H1 (cell line): ENCODE data around the gene XRN2. TPM values are rescaled to one million over a fixed set of nuclear protein-coding genes. Genes with fewer than 3 reads are reported as not detected.

ENCODE experiments used
- CTCF ChIA-PET: fragments of 300-600 bp; sonication (Branson Sonifier 250); formaldehyde crosslinking; loops from one replicate; lab custom pipeline; 2021; ENCODE audit not compliant: partially characterized antibody; lab: Charles Lee
- POLR2A ChIA-PET: fragments of 300-600 bp; sonication (Branson Sonifier 250); formaldehyde crosslinking; loops from one replicate; lab custom pipeline; 2021; ENCODE audit warnings: inconsistent platforms; ENCODE audit not compliant: partially characterized antibody; lab: Charles Lee
- DNase-seq, 2 experiments: peaks; one replicate each; pipeline versions ENCODE4 v3.0.0 to v3.0.0-alpha.2; 2010 to 2022; ENCODE audit warnings: low spot score in 2 of 2, low read depth in 1 of 2, mixed read lengths in 1 of 2
- FAIRE-seq: peaks from 2 replicates; lab custom pipeline; 2011; peaks lifted over from hg19 to GRCh38; lab: Jason Lieb, UNC
- H2AFZ ChIP-seq: 2 replicates; pipeline ENCODE4 v1.8.1; 2012; ENCODE audit warnings: low read length, inconsistent platforms
- H2AK5ac ChIP-seq: 2 replicates; pipeline ENCODE4 v1.6.1; 2013; ENCODE audit warnings: low read depth, low read length
- H2BK120ac ChIP-seq: replicated peaks from 2 replicates; pipeline ENCODE3; 2013; ENCODE audit warnings: low read depth, low read length, inconsistent platforms
- H2BK12ac ChIP-seq: 2 replicates; pipeline ENCODE4 v1.6.1; 2013; ENCODE audit warnings: low read depth, low read length
- H2BK15ac ChIP-seq: 2 replicates; pipeline ENCODE4 v1.6.1; 2013; ENCODE audit warnings: low read length
- H2BK20ac ChIP-seq: 2 replicates; pipeline ENCODE4 v1.6.1; 2013; ENCODE audit warnings: low read length
- H2BK5ac ChIP-seq: 2 replicates; pipeline ENCODE4 v1.6.1; 2013; ENCODE audit warnings: low read depth, low read length
- H3K14ac ChIP-seq: 2 replicates; pipeline ENCODE4 v1.6.1; 2013; ENCODE audit warnings: inconsistent platforms; ENCODE audit not compliant: insufficient read length
- H3K18ac ChIP-seq: 2 replicates; pipeline ENCODE4 v1.6.1; 2013; ENCODE audit warnings: low read length; ENCODE audit errors: extremely low read depth
- H3K23ac ChIP-seq: 2 replicates; pipeline ENCODE4 v1.6.1; 2013; ENCODE audit warnings: inconsistent platforms; ENCODE audit not compliant: insufficient read length
- H3K23me2 ChIP-seq: 2 replicates; pipeline ENCODE4 v1.6.1; 2013; ENCODE audit warnings: low read depth, low read length
- H3K27ac ChIP-seq: 2 replicates; pipeline ENCODE4 v1.6.1; 2011; ENCODE audit warnings: low read depth, low read length, inconsistent platforms
- H3K27me3 ChIP-seq, 4 experiments: replicated peaks in 1 of 4; 1 replicate in 1 of 4; 2 replicates in 3 of 4; pipeline versions ENCODE4 v1.6.1 to v1.8.1; 2011 to 2013; ENCODE audit warnings: low read length in 3 of 4, mild to moderate bottlenecking in 3 of 4, inconsistent platforms in 2 of 4, mixed read lengths in 2 of 4, moderate library complexity in 1 of 4; ENCODE audit not compliant: control insufficient read depth in 3 of 4, insufficient read depth in 3 of 4; ENCODE audit errors: extremely low read depth in 1 of 4
- H3K36me3 ChIP-seq, 4 experiments: 2 replicates each; pipeline versions ENCODE4 v1.6.1 to v1.8.1; 2011 to 2013; ENCODE audit warnings: mild to moderate bottlenecking in 4 of 4, low read length in 3 of 4, moderate library complexity in 2 of 4, control low read depth in 1 of 4, inconsistent platforms in 1 of 4; ENCODE audit not compliant: insufficient read depth in 4 of 4, control insufficient read depth in 2 of 4
- H3K4ac ChIP-seq: replicated peaks from 2 replicates; pipeline ENCODE3; 2013; ENCODE audit warnings: low read length, low read depth, mixed read lengths, inconsistent platforms; ENCODE audit not compliant: insufficient read length
- H3K4me1 ChIP-seq, 4 experiments: replicated peaks in 1 of 4; 1 replicate in 1 of 4; 2 replicates in 3 of 4; pipeline versions ENCODE4 v1.6.1 to v1.8.1; 2011 to 2013; ENCODE audit warnings: low read length in 3 of 4, inconsistent platforms in 2 of 4, mixed read lengths in 1 of 4; ENCODE audit not compliant: insufficient read depth in 4 of 4, control insufficient read depth in 3 of 4
- H3K4me2 ChIP-seq, 2 experiments: 2 replicates each; pipeline versions ENCODE4 v1.6.1 to v1.8.1; 2011 to 2013; ENCODE audit warnings: low read depth in 2 of 2, low read length in 2 of 2, control low read depth in 1 of 2, inconsistent platforms in 1 of 2, mild to moderate bottlenecking in 1 of 2; ENCODE audit not compliant: insufficient read depth in 1 of 2
- H3K4me3 ChIP-seq, 4 experiments: fragments of 200-600, 300-600 bp in 1 of 4; sonication (generic), shearing (Covaris generic), sonication (Bioruptor Twin) in 1 of 4; 2 replicates each; pipeline versions ENCODE4 v1.5.1 to v1.8.1; 2011 to 2016; ENCODE audit warnings: low read length in 4 of 4, low read depth in 3 of 4, control low read depth in 2 of 4, inconsistent platforms in 2 of 4, mild to moderate bottlenecking in 2 of 4, mixed read lengths in 1 of 4, moderate library complexity in 1 of 4; ENCODE audit not compliant: insufficient read depth in 2 of 4; ENCODE audit errors: extremely low read depth in 1 of 4
- H3K56ac ChIP-seq: replicated peaks from 2 replicates; pipeline ENCODE3; 2013; ENCODE audit warnings: low read depth, mild to moderate bottlenecking, mixed read lengths, low read length, inconsistent platforms; ENCODE audit not compliant: insufficient read length
- H3K79me1 ChIP-seq: 2 replicates; pipeline ENCODE4 v1.6.1; 2013; ENCODE audit warnings: low read depth, low read length, control low read depth
- H3K79me2 ChIP-seq, 2 experiments: 2 replicates each; pipeline versions ENCODE4 v1.6.1 to v1.8.1; 2012 to 2013; ENCODE audit warnings: low read length in 2 of 2, mild to moderate bottlenecking in 2 of 2, inconsistent platforms in 1 of 2; ENCODE audit not compliant: insufficient read depth in 2 of 2, control insufficient read depth in 1 of 2
- H3K9ac ChIP-seq, 4 experiments: replicated peaks in 1 of 4; 1 replicate in 1 of 4; 2 replicates in 3 of 4; pipeline versions ENCODE4 v1.6.1 to v1.8.1; 2011 to 2013; ENCODE audit warnings: low read depth in 3 of 4, low read length in 3 of 4, control low read depth in 2 of 4, mild to moderate bottlenecking in 2 of 4, moderate library complexity in 2 of 4, inconsistent platforms in 1 of 4; ENCODE audit errors: extremely low read depth in 1 of 4
- H3K9me3 ChIP-seq, 2 experiments: 2 replicates each; pipeline versions ENCODE4 v1.6.1 to v1.8.1; 2012 to 2013; ENCODE audit warnings: mild to moderate bottlenecking in 2 of 2, moderate library complexity in 2 of 2, control low read depth in 1 of 2, inconsistent platforms in 1 of 2, low read depth in 1 of 2, low read length in 1 of 2, mixed read lengths in 1 of 2; ENCODE audit not compliant: insufficient read depth in 2 of 2
- H4K20me1 ChIP-seq, 2 experiments: replicated peaks in 1 of 2; 2 replicates each; pipeline versions ENCODE3 to v1.8.1; 2011 to 2013; ENCODE audit warnings: inconsistent platforms in 2 of 2, low read length in 2 of 2, mild to moderate bottlenecking in 1 of 2; ENCODE audit not compliant: insufficient read depth in 2 of 2, control insufficient read depth in 1 of 2
- H4K5ac ChIP-seq: 2 replicates; pipeline ENCODE4 v1.6.1; 2013; ENCODE audit warnings: low read length, low read depth, mixed read lengths, inconsistent platforms; ENCODE audit not compliant: insufficient read length
- H4K8ac ChIP-seq: 2 replicates; pipeline ENCODE4 v1.8.0; 2013; ENCODE audit warnings: mild to moderate bottlenecking, moderate library complexity, low read length, inconsistent platforms; ENCODE audit not compliant: insufficient read depth; ENCODE audit errors: extremely low read depth
- H4K91ac ChIP-seq: replicated peaks from 2 replicates; pipeline ENCODE3; 2013; ENCODE audit warnings: low read length, mixed read lengths, inconsistent platforms; ENCODE audit not compliant: insufficient read length
- CHD2 ChIP-seq: IDR thresholded peaks from 2 replicates; pipeline ENCODE4 v1.6.1; 2012; ENCODE audit warnings: low read length, improper control_type of control experiment
- CREB1 ChIP-seq: IDR thresholded peaks from 2 replicates; pipeline ENCODE4 v1.6.1; 2012; ENCODE audit warnings: inconsistent platforms
- SIX5 ChIP-seq: IDR thresholded peaks from 2 replicates; pipeline ENCODE4 v1.6.1; 2011; ENCODE audit warnings: mild to moderate bottlenecking, low read depth, low read length
- TEAD4 ChIP-seq: IDR thresholded peaks from 2 replicates; pipeline ENCODE4 v1.6.1; 2012; ENCODE audit warnings: low read depth, low read length, inconsistent platforms, mixed read lengths
- USF2 ChIP-seq: IDR thresholded peaks from 2 replicates; pipeline ENCODE4 v1.6.1; 2011; ENCODE audit warnings: low read length, improper control_type of control experiment
- WGBS, 2 experiments: shearing (Covaris generic) in 1 of 2; methylation state at CpG; one replicate each; pipeline versions ENCODE4 v1.1.6 to v1.1.7; 2013 to 2015; ENCODE audit warnings: low lambda C conversion rate in 2 of 2, mixed read lengths in 2 of 2, inconsistent platforms in 1 of 2, low coverage in 1 of 2, missing lambda C conversion rate in 1 of 2; ENCODE audit not compliant: insufficient replicate concordance in 2 of 2, insufficient coverage in 1 of 2, insufficient read length in 1 of 2; ENCODE audit errors: extremely low coverage in 1 of 2, missing lambda C conversion rate in 1 of 2; 5-methylcytosine and 5-hydroxymethylcytosine counted together
- polyA plus RNA-seq, 7 experiments: library from polyadenylated mRNA; depleted of rRNA in 3 of 7; stranded (reverse) in 5 of 7; unstranded in 2 of 7; fragments of >200 nt in 5 of 7; fragments of 200-250 nt in 2 of 7; gene quantifications; 1 replicate in 5 of 7; 2 replicates in 1 of 7; 4 replicates in 1 of 7; pipeline versions ENCODE4 v1.2.1 to v1.2.3, GENCODE V29; 2011 to 2013; ENCODE audit warnings: missing spikeins in 2 of 7, mixed read lengths in 2 of 7
- total RNA-seq: library from RNA; stranded (reverse); fragmentation: NEBNext Ultra II Directional; extraction: Animal tissue kit (Norgen Biotek cat#: 25700); gene quantifications from 2 replicates; pipeline ENCODE4 v1.2.1, GENCODE V29; 2021

The XRN2 gene
- total and polyA plus RNA-seq, 2 of the 8 experiments (the other 6 are each of a cell fraction or from before 2014, with no cell fraction given): 60.3 to 139 TPM

GRCh38 chr20:21378259-21378658, 75.1 kb downstream of the XRN2 start:
- Histone ChIP-seq H3K36me3 (peaks cover 0 to 22% (median 4%) of the 10 kb centered on the region in 4 experiments; a peak in 5 of 8 replicates), H3K79me2 (peaks cover 0 to 51% of the 10 kb centered on the region in 2 experiments; a peak in 2 of 4 replicates), H4K20me1 (peaks cover 3 to 8% of the 10 kb centered on the region in 2 experiments), H3K4me2 (no peak overlapping the region), H3K18ac (no peak overlapping the region), H2BK5ac (no peak overlapping the region), H2BK12ac (no peak overlapping the region), H3K9ac (no peak overlapping the region), H3K79me1 (peaks cover 4% of the 10 kb centered on the region; the same call in 1 of the 2 replicates), H3K27ac (no peak overlapping the region), H3K14ac (no peak overlapping the region), H3K4me1 (no peaks in the 10 kb centered on the region), H2BK15ac (no peak overlapping the region), H4K5ac (no peak overlapping the region), H2BK20ac (no peak overlapping the region), H4K91ac (no peak overlapping the region), H3K9me3 (no peaks in the 10 kb centered on the region), H3K4me3 (no peak overlapping the region), H2AK5ac (no peak overlapping the region), H2AFZ (no peak overlapping the region), H3K23me2 (no peaks in the 10 kb centered on the region), H4K8ac (no peak overlapping the region), H3K4ac (no peak overlapping the region), H2BK120ac (no peak overlapping the region), H3K27me3 (no peaks in the 10 kb centered on the region), H3K56ac (no peak overlapping the region), H3K23ac (no peak overlapping the region)
- FAIRE-seq (no peak), DNase-seq (no peak)
- 86% methylated on average over 5 of the region's 5 CpGs; no CpG with 5 or more reads in 1 of the 2 experiments for WGBS, 2 experiments
- ChIA-PET CTCF (interaction anchor here (0.6 kb wide), 1 partner anchor 844 kb away, joined by 4 read pairs; no protein-coding TSS in a partner anchor), POLR2A (no interaction called here)
- TF ChIP-seq CHD2 (no peak), TEAD4 (no peak), CREB1 (no peak), SIX5 (no peak), USF2 (no peak)
